Measurements from ENCODE around the gene MOGAT2. TPM values are rescaled to one million over a fixed set of nuclear protein-coding genes. Genes with fewer than 3 reads are reported as not detected.
A peak's percentile ranks its signal among the peaks of the same experiment; 100 is the strongest.

Gene MOGAT2
- total and polyA plus RNA-seq, 2 of the 13 experiments (the other 11 are each of a cell fraction or from before 2014, with no cell fraction given) = 27.2 to 27.8 TPM

DNA sequence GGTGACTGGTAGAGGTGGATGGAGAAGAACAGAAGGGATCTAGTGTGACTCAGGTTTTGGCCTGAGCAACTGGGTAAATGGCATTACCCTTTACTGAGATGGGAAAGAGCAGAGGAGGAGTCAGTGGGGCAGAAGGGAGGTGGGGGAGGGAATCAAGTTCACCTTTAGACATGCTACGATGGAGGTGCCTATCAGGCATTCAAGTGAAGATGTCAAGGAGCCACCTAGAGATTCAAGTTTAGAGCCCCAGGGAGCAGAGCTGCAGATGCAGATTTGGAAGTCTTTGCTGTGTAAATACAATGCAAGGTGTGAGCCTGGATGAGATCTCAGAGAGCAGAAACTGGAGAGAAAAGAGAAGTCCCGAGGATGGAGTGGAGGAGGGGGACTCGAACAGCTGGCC, 979 bp upstream of the MOGAT2 start:
- Histone ChIP-seq H3K9ac (ENCODE audit: insufficient read depth, low read depth, low read length) (no peak overlapping the region), H3K27me3 (ENCODE audit: control insufficient read depth in 1 of 2, insufficient read depth in 2 of 2, low read length in 2 of 2) (no peaks in the 10 kb centered on the region), H3K36me3 (replicated peaks in 1 of 2; ENCODE audit: control insufficient read depth in 1 of 2, insufficient read depth in 2 of 2, low read length in 2 of 2) (no peaks in the 10 kb centered on the region), H3K4me2 (ENCODE audit: low read depth, low read length) (peak overlapping the region; percentile 14; the same call in 1 of the 2 replicates), H3K9me3 (ENCODE audit: low read length) (no peaks in the 10 kb centered on the region), H4K20me1 (ENCODE audit: insufficient read depth, low read length) (no peaks in the 10 kb centered on the region), H2AFZ (ENCODE audit: low read length) (no peak overlapping the region), H3K79me2 (ENCODE audit: insufficient read depth, low read length) (peaks cover 9% of the 10 kb centered on the region), H3K4me1 (ENCODE audit: insufficient read depth, low read length) (peaks cover 66% of the 10 kb centered on the region), H3K27ac (ENCODE audit: extremely low read length, insufficient read depth, low read length) (no peak overlapping the region), H3K4me3 (replicated peaks in 1 of 3; ENCODE audit: insufficient read depth in 1 of 3, low read depth in 2 of 3, low read length in 3 of 3) (no peak overlapping the region)
- no TSS peak for BruUV-seq (replicated peaks)
- POLR2A ChIA-PET = no interaction called here
- intact Hi-C loops (cut with micrococcal nuclease; ENCODE audit: unreplicated experiment) = no loop called here
- DNase-seq (ENCODE audit: low spot score) (no peak), FAIRE-seq (no peak), ATAC-seq (no peak)
- in situ Hi-C loops (cut with HindIII; ENCODE audit: extremely low pct_ligation_motif_present, low pct_unique_long_range_greater_than_20kb) = loop anchor here (5.0 kb wide), 2 partner anchors 51 to 151 kb away; partner anchors contain the start of gene DGAT2
- CTCF ChIA-PET (ENCODE audit: low intra/inter-chr PET ratio, low total read pairs) = no interaction called here
- 37% methylated on average over 3 of the region's 3 CpGs for WGBS (ENCODE audit: low lambda C conversion rate)
- TF ChIP-seq HIVEP1 (CRISPR knock-in tag; IDR thresholded peaks at IDR 0.05) (no peak), ZNF782 (CRISPR knock-in tag; IDR thresholded peaks at IDR 0.05; ENCODE audit: borderline replicate concordance) (no peak), ZFP90 (CRISPR knock-in tag; IDR thresholded peaks at IDR 0.05; ENCODE audit: borderline replicate concordance) (no peak), ZNF746 (CRISPR knock-in tag; IDR thresholded peaks at IDR 0.05) (no peak), ZSCAN29 (CRISPR knock-in tag; conservative IDR thresholded peaks at IDR 0.05) (no peak), ZNF260 (CRISPR knock-in tag; IDR thresholded peaks at IDR 0.05; ENCODE audit: borderline replicate concordance, low read depth) (no peak), NFIB (CRISPR knock-in tag; IDR thresholded peaks at IDR 0.05; ENCODE audit: borderline replicate concordance) (no peak), GATAD1 (CRISPR knock-in tag; IDR thresholded peaks at IDR 0.05) (no peak), ZSCAN21 (CRISPR knock-in tag; IDR thresholded peaks at IDR 0.05; ENCODE audit: borderline replicate concordance) (no peak), ZFY (CRISPR knock-in tag; IDR thresholded peaks at IDR 0.05) (no peak), CAMTA2 (CRISPR knock-in tag; IDR thresholded peaks at IDR 0.05; ENCODE audit: borderline replicate concordance) (no peak), ZNF749 (CRISPR knock-in tag; IDR thresholded peaks at IDR 0.05; ENCODE audit: borderline replicate concordance) (no peak), GABPB1 (CRISPR knock-in tag; IDR thresholded peaks at IDR 0.05) (no peak), ZNF251 (CRISPR knock-in tag; IDR thresholded peaks at IDR 0.05) (no peak), IKZF4 (CRISPR knock-in tag; IDR thresholded peaks at IDR 0.05; ENCODE audit: borderline replicate concordance, low read depth, not compliant biosample characterization) (no peak), ZMYM2 (CRISPR knock-in tag; IDR thresholded peaks at IDR 0.05) (no peak)
- TF ChIP-seq, protein P1, sequence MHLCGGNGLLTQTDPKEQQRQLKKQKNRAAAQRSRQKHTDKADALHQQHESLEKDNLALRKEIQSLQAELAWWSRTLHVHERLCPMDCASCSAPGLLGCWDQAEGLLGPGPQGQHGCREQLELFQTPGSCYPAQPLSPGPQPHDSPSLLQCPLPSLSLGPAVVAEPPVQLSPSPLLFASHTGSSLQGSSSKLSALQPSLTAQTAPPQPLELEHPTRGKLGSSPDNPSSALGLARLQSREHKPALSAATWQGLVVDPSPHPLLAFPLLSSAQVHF (CRISPR knock-in tag; IDR thresholded peaks at IDR 0.05) = no peak
- TF ChIP-seq, protein P2, sequence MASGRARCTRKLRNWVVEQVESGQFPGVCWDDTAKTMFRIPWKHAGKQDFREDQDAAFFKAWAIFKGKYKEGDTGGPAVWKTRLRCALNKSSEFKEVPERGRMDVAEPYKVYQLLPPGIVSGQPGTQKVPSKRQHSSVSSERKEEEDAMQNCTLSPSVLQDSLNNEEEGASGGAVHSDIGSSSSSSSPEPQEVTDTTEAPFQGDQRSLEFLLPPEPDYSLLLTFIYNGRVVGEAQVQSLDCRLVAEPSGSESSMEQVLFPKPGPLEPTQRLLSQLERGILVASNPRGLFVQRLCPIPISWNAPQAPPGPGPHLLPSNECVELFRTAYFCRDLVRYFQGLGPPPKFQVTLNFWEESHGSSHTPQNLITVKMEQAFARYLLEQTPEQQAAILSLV (CRISPR knock-in tag; IDR thresholded peaks at IDR 0.05; ENCODE audit: borderline replicate concordance) = no peak
- TF ChIP-seq, protein P3, sequence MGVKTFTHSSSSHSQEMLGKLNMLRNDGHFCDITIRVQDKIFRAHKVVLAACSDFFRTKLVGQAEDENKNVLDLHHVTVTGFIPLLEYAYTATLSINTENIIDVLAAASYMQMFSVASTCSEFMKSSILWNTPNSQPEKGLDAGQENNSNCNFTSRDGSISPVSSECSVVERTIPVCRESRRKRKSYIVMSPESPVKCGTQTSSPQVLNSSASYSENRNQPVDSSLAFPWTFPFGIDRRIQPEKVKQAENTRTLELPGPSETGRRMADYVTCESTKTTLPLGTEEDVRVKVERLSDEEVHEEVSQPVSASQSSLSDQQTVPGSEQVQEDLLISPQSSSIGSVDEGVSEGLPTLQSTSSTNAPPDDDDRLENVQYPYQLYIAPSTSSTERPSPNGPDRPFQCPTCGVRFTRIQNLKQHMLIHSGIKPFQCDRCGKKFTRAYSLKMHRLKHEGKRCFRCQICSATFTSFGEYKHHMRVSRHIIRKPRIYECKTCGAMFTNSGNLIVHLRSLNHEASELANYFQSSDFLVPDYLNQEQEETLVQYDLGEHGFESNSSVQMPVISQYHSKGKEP (CRISPR knock-in tag; IDR thresholded peaks at IDR 0.05) = no peak
